NCI-H1048 (cell line): ENCODE data around the gene ZNF282.
"Not testable (repeated sequence)": the region's sequence is repeated elsewhere in the genome, so short reads cannot be mapped to it uniquely, and the experiment has no call there.

Experiments
- DNase-seq: peaks from one replicate; lab custom pipeline; 2025; lab: John Stamatoyannopoulos, UW

The ZNF282 gene

DNA sequence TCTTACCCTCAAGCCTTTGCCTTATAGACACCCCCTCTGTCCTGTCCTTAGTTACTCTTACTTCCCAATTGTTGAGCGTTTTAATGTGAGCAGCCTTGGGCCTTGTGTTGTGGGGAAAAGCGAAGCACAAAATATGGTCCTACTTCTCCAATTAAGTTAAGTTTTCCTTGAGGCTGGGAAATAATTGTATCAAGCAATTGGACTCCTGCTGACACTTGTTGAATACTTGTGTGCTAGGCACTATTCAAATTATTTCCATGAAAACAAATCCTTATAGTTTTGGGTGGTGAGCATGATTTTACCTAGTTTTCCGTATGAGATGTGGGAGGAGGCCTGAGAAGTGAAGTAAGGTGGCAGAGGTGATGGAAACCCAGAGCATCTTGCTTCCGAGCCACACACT is 61.2 kb downstream of the ZNF282 start:
- DNase-seq, result no peak

DNA sequence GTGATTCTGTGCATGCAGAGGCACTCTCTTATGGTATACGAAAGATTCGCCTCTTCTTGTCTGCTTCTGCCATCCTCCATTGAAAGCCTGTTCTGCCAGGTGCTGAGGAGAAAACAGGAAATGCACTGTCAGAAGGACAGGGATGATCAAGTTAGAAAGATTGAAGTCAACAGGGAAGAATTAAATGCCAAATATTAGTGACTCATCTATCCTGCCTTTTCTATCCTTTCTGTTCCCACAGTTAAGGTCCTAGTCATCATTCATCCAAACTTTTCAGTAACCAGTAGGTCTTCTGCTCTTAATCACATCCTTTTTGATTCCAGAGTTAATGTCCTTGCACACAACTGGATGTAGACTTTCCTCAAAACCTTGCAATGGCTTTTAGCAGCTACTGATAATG is 61.8 kb downstream of the ZNF282 start:
- no peak for DNase-seq

DNA sequence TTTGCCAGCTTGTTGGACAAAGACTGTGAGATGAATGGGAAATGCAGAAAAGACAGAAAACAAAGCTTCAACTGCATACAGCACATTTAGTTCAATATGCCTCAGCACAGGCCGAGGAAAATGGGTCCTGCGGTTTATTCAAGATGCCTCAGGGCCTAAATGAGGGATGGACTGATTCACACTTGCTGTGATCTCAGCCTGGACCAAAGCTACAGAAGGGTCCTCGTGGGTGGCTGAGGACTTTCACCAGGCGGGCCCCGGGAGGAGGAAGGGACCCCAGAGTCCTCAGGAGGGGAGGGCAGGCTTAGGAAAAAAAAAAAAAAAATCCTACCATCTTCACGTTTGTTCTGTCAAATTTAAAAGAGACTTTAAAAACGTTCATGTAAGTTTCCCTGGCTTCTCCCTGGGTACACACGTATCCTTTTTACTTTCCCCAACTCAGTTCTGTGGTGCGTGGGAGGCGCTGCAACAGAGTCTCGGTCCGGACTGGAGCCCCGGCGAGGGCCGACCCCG is 66.0 kb downstream of the ZNF282 start:
- DNase-seq, result no peak

DNA sequence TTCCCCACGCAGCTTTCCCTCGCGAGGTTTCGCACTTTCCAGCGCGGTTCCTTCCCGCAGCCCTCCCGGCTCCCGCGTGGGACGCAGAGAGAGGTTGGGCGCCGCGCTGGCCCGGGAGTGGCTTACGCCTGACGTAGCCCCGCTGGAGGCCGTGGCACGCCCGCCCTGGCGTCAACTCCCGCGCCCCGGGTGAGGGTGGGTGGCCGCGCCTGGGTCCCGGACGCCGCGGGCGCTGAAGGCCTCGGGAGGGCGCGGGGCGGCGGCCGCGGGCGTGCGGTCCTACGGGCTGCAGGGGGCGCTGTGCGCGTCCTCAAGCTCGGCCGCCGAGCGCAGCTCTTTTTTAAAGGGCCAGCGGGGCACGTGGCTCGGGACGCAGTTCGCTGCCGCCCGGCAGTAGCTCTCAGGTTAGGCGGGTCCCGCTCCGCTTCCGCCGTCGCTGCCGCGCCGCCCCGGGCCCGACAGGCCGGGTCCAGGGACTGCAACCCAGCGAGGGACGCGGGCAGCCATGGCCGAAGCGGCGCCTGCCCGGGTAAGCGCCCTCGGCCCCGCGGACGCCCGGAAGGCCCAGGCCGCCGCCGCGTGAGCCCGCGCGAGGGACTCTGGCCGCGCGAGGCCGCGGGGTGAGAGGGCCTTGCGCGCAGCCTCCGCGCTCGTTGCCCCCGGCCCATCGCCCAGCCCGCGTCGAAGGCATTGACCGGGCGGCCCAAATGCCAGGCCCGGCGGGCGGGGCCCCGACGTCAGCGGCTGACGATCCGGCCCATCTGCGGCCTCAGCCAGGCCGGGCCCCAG is 66.7 kb downstream of the ZNF282 start, which contains the start of gene ZNF783:
Gene ZNF783, plus strand, starts transcription at position 368 of the 789 bp plus-strand sequence. Its CDS starts 138 bp downstream, at position 506.
- peak; percentile 66 for DNase-seq

DNA sequence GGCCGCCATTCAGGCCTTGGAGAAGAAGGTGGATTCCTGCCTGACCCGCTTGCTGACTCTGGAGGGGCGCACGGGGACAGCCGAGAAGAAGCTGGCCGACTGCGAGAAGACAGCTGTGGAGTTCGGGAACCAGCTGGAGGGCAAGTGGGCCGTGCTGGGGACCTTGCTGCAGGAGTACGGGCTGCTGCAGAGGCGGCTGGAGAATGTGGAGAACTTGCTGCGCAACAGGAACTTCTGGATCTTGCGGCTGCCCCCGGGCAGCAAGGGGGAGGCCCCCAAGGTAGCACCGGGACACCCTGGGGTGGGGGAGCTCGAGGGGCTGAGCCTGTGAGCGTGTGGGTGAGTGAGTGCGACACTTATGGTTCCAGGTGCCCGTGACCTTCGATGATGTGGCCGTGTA is 71.1 kb downstream of the ZNF282 start:
- DNase-seq, result no peak

DNA sequence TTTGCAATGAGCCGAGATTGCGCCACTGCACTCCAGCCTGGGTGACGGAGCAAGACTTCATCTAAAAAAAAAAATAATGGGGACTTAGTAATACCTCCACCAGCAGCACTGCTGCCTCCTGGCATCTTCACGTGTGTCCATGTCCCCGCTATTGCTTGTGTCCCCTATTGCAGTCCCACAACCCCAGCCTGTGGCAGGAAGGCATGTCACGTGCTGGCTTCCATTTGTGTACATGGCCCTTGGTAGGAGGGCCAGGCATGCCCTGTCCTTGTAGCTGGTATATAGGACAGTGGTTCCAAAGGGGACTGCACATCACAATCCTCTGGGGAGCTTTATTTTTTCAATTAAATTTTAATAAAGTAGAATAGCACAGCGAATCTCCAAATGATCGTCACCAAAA is 72.4 kb downstream of the ZNF282 start:
- no peak for DNase-seq

DNA sequence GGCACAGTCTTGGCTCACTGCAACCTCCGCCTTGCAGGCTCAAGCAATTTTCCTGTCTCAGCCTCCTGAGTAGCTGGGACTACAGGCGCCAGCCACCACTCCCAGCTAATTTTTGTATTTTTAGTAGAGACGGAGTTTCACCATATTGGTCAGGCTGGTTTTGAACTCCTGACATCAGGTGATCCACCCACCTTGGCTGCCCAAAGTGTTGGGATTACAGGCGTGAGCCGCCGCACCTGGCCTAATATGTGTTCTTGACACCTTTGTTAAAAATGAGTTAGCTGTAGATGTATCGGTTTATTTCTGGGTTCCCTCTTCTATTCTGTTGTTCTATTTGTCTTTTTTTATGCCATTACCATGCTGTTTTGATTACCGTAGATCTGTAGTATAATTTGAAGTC is 79.1 kb downstream of the ZNF282 start:
- not testable (repeated sequence) for DNase-seq
